Spleen (tissue), 7 donors: ENCODE data around the gene C15orf40.

Source experiments
- CTCF ChIP-seq, 11 experiments: fragments of 200-600 bp in 7 of 11; fragments of 450-650 bp in 4 of 11; sonication (generic) in 4 of 11; IDR thresholded peaks in 8 of 11; conservative IDR thresholded peaks in 3 of 11; 1 replicate in 7 of 11; 2 replicates in 4 of 11; pipeline versions ENCODE4 v1.4.0 to v1.8.0; 2016 to 2021; ENCODE audit warnings: antibody characterized with exemption in 11 of 11, inconsistent platforms in 4 of 11, mild to moderate bottlenecking in 1 of 11
- POLR2A ChIP-seq, 3 donors: fragments of 450-650 bp; IDR thresholded peaks; one replicate each; pipeline ENCODE4 v1.5.1; 2017; ENCODE audit warnings: antibody characterized with exemption in 3 of 3, mild to moderate bottlenecking in 1 of 3
- POLR2AphosphoS5 ChIP-seq, 3 donors: sonication (generic); formaldehyde crosslinking; IDR thresholded peaks; one replicate each; pipeline ENCODE4 v1.5.1; 2017; ENCODE audit warnings: antibody characterized with exemption in 3 of 3
- donor health status: DM: no; HTN: no; CAD: no; lungs with moderate emphysema.
- donor health status: DM: no; HTN: no; CAD: no.
- donor health status: DM: no; HTN: no; CAD: no.

- TF ChIP-seq CTCF (IDR thresholded peaks at IDR 0.05 in 8 of 11, conservative IDR thresholded peaks at IDR 0.05 in 3 of 11) (no peak), POLR2A (IDR thresholded peaks at IDR 0.05) (no peak), POLR2AphosphoS5 (IDR thresholded peaks at IDR 0.05) (no peak)
Measured at GRCh38 chr15:82944821-82945220, 66.6 kb downstream of the C15orf40 start.
